Measurements from ENCODE around the gene INPP1.

Gene INPP1

GRCh38 chr2:190412966-190413365 is 69.6 kb downstream of the INPP1 start:
- DNase-seq, result no peak

- no peak for DNase-seq
These were observed 70.0 kb downstream of the INPP1 start for GRCh38 chr2:190413421-190413820.

DNA sequence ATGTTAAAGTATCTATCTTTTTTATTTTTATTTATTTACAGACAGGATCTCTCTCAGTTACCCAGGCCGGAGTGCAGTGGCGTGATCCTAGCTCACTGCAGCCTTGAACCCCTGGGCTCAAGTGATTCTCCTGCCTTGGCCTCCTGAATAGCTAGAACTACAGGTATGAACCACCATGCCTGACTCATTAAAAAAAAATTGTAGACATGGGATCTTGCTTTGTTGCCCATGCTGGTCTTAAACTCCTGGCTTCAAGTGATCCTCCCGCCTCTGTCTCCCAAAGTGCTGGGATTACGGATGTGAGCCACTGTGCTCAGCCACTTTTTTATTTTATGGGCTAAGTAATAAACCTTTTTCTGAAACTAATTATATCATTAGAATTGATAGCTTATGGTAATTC is 71.9 kb downstream of the INPP1 start:
- no peak for DNase-seq

- no peak for DNase-seq
These were observed 72.7 kb downstream of the INPP1 start for GRCh38 chr2:190415794-190416775.

GRCh38 chr2:190417045-190417842 is 73.9 kb downstream of the INPP1 start:
- DNase-seq, result no peak

- DNase-seq, result no peak
These were observed 75.3 kb downstream of the INPP1 start for GRCh38 chr2:190418727-190419126.

DNA sequence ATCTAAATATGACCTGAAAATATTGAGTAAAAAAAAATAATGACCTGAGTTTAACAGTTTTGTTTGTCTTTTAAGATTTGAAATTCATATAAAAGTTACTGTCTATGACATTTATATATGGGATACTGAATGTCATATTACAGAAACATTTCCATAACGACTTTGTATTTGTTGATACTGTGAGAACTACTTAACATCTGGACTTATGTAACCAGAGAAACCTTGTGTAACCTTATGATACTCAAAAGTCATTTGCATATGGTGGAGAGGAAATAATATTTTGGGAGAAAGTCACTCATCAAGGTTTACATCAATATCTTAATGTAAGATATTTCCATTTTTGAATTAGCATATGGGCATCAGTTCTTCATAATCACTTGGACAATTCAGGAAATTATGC is 77.4 kb downstream of the INPP1 start:
- no peak for DNase-seq

All from hippocampal formation (tissue), 2 donors.